HepG2 (cell line): ENCODE data around the gene SEC31A. TPM values are rescaled to one million over a fixed set of nuclear protein-coding genes. Genes with fewer than 3 reads are reported as not detected.
A peak's percentile ranks its signal among the peaks of the same experiment; 100 is the strongest.

ENCODE experiments used
- ATF1 ChIP-seq: IDR thresholded peaks from 2 replicates; pipeline ENCODE4 v1.6.1; 2016; ENCODE audit warnings: mild to moderate bottlenecking, control low read depth
- ATF3 ChIP-seq: sonication (generic); formaldehyde crosslinking; IDR thresholded peaks from 2 replicates; pipeline ENCODE4 v1.4.0; 2020; ENCODE audit warnings: missing genetic modification reagents
- ATF7 ChIP-seq, 2 experiments: fragments of 450-650 bp in 1 of 2; sonication (generic) in 1 of 2; formaldehyde crosslinking in 1 of 2; IDR thresholded peaks; 2 replicates each; pipeline versions ENCODE4 v1.4.0 to v1.6.1; 2016 to 2020; ENCODE audit warnings: antibody characterized with exemption in 1 of 2, mild to moderate bottlenecking in 1 of 2, missing genetic modification reagents in 1 of 2
- BATF2 ChIP-seq: sonication (generic); formaldehyde crosslinking; IDR thresholded peaks from 2 replicates; pipeline ENCODE4 v1.8.0; 2022; ENCODE audit warnings: mild to moderate bottlenecking, missing genetic modification reagents, moderate library complexity
- GLI4 ChIP-seq: sonication (generic); formaldehyde crosslinking; IDR thresholded peaks from 2 replicates; pipeline ENCODE4 v1.5.1; 2020; ENCODE audit warnings: missing genetic modification reagents, mild to moderate bottlenecking, moderate library complexity, borderline replicate concordance
- GLMP ChIP-seq: sonication (generic); formaldehyde crosslinking; IDR thresholded peaks from 2 replicates; pipeline ENCODE4 v1.9.0; 2021; ENCODE audit warnings: missing genetic modification reagents, mild to moderate bottlenecking, borderline replicate concordance
- IKZF5 ChIP-seq: IDR thresholded peaks from 2 replicates; pipeline ENCODE4 v1.6.1; 2018; ENCODE audit warnings: missing genetic modification reagents, mild to moderate bottlenecking, missing compliant biosample characterization
- MAFF ChIP-seq: IDR thresholded peaks from 2 replicates; pipeline ENCODE4 v1.6.1; 2011; ENCODE audit warnings: low read depth, low read length, improper control_type of control experiment
- MAFK ChIP-seq, 2 experiments: IDR thresholded peaks in 1 of 2; conservative IDR thresholded peaks in 1 of 2; 2 replicates each; pipeline ENCODE4 v1.6.1; 2011; ENCODE audit warnings: improper control_type of control experiment in 2 of 2, low read length in 2 of 2
- MED1 ChIP-seq: sonication (generic); formaldehyde crosslinking; IDR thresholded peaks from 2 replicates; pipeline ENCODE4 v1.4.0; 2020; ENCODE audit warnings: missing genetic modification reagents
- NFE2L1 ChIP-seq: sonication (generic); formaldehyde crosslinking; IDR thresholded peaks from 2 replicates; pipeline ENCODE4 v1.4.0; 2020; ENCODE audit warnings: missing genetic modification reagents, mild to moderate bottlenecking, borderline replicate concordance
- NFYC ChIP-seq: IDR thresholded peaks from 2 replicates; pipeline ENCODE4 v1.6.1; 2016; ENCODE audit warnings: missing genetic modification reagents, missing compliant biosample characterization
- POGZ ChIP-seq: sonication (generic); formaldehyde crosslinking; IDR thresholded peaks from 2 replicates; pipeline ENCODE4 v1.4.0; 2020; ENCODE audit warnings: mild to moderate bottlenecking, missing genetic modification reagents
- RNF2 ChIP-seq: fragments of 450-650 bp; conservative IDR thresholded peaks from 2 replicates; pipeline ENCODE4 v1.6.1; 2016; ENCODE audit warnings: low read depth
- RXRB ChIP-seq: IDR thresholded peaks from 2 replicates; pipeline ENCODE4 v1.6.1; 2016; ENCODE audit warnings: borderline replicate concordance, missing genetic modification reagents, missing compliant biosample characterization
- SAP130 ChIP-seq: IDR thresholded peaks from 2 replicates; pipeline ENCODE4 v1.6.1; 2016; ENCODE audit warnings: low read depth
- ZBTB44 ChIP-seq: sonication (generic); formaldehyde crosslinking; IDR thresholded peaks from 2 replicates; pipeline ENCODE4 v1.4.0; 2020; ENCODE audit warnings: missing genetic modification reagents
- ZBTB7B ChIP-seq: sonication (generic); formaldehyde crosslinking; IDR thresholded peaks from 2 replicates; pipeline ENCODE4 v1.4.0; 2020; ENCODE audit warnings: missing genetic modification reagents
- ZNF230 ChIP-seq: sonication (generic); formaldehyde crosslinking; IDR thresholded peaks from 2 replicates; pipeline ENCODE4 v1.4.0; 2020; ENCODE audit warnings: mild to moderate bottlenecking, missing genetic modification reagents
- ZNF530 ChIP-seq: sonication (generic); formaldehyde crosslinking; IDR thresholded peaks from 2 replicates; pipeline ENCODE4 v1.5.0; 2020; ENCODE audit warnings: low read depth, mild to moderate bottlenecking, missing genetic modification reagents
- ZNF570 ChIP-seq: sonication (generic); formaldehyde crosslinking; IDR thresholded peaks from 2 replicates; pipeline ENCODE4 v1.4.0; 2020; ENCODE audit warnings: mild to moderate bottlenecking, missing genetic modification reagents, borderline replicate concordance
- ZNF747 ChIP-seq: sonication (generic); formaldehyde crosslinking; IDR thresholded peaks from 2 replicates; pipeline ENCODE4 v1.8.1; 2023; ENCODE audit warnings: missing genetic modification reagents, mild to moderate bottlenecking, borderline replicate concordance
- ZNF781 ChIP-seq: sonication (generic); formaldehyde crosslinking; IDR thresholded peaks from 2 replicates; pipeline ENCODE4 v1.5.1; 2020; ENCODE audit warnings: borderline replicate concordance, mild to moderate bottlenecking, missing genetic modification reagents; ENCODE audit errors: not compliant biosample characterization
- polyA plus RNA-seq, 8 experiments: library from polyadenylated mRNA; depleted of rRNA in 3 of 8; stranded (reverse) in 7 of 8; unstranded in 1 of 8; fragments of >200 nt; fragmentation: Illumina TruSeq in 4 of 8; extraction: Trizol in 4 of 8; gene quantifications; 2 replicates each; pipeline versions ENCODE4 v1.2.1 to v1.2.3, GENCODE V29; 2011 to 2016; ENCODE audit warnings: low read depth in 4 of 8, missing spikeins in 1 of 8, mixed read lengths in 1 of 8; ENCODE audit not compliant: insufficient read depth in 1 of 8
- total RNA-seq, 5 experiments: library from RNA; depleted of rRNA; stranded (reverse); fragments of >200 nt; fragmentation: Illumina TruSeq; extraction: Trizol; gene quantifications; 2 replicates each; pipeline ENCODE4 v1.2.3, GENCODE V29; 2016; ENCODE audit warnings: low read depth in 1 of 5

Gene SEC31A
- total and polyA plus RNA-seq, 2 of the 13 experiments (the other 11 are each of a cell fraction or from before 2014, with no cell fraction given), result 231 to 435 TPM

GRCh38 chr4:82890901-82891706 is at the start of gene SEC31A (continued):
- TF ChIP-seq GLMP (CRISPR knock-in tag) (no peak), POGZ (CRISPR knock-in tag) (peak; percentile 96), RNF2 (no peak), ZBTB7B (CRISPR knock-in tag) (peak; percentile 63; the same call in 1 of the 2 replicates), GLI4 (CRISPR knock-in tag) (peak; percentile 94; the same call in 1 of the 2 replicates), ATF1 (CRISPR knock-in tag) (peak; percentile 81), RXRB (CRISPR knock-in tag) (peak; percentile 78), ZNF747 (CRISPR knock-in tag) (peak; percentile 95), ZBTB44 (no peak), NFE2L1 (CRISPR knock-in tag) (0 out of 2 replicates have a peak, but pooled peaks have one; percentile 24), ZNF230 (CRISPR knock-in tag) (peak; percentile 92; the same call in 1 of the 2 replicates), MAFK (conservative IDR thresholded peaks at IDR 0.05 in 1 of 2, IDR thresholded peaks at IDR 0.05 in 1 of 2; ENCODE audit: low read length in 2 of 2) (no peak), ZNF570 (CRISPR knock-in tag) (no peak), ATF7 (IDR thresholded peaks at IDR 0.05) (0 out of 2 replicates have a peak, but pooled peaks have one; percentile 8), ATF7 (CRISPR knock-in tag; IDR thresholded peaks at IDR 0.05) (no peak), MAFF (no peak), NFYC (CRISPR knock-in tag) (peak; percentile 75), MED1 (peak; percentile 82), SAP130 (peak; percentile 99), ZNF781 (peak; percentile 63), BATF2 (CRISPR knock-in tag) (no peak), ATF3 (CRISPR knock-in tag) (no peak; the same call in 1 of the 2 replicates), IKZF5 (CRISPR knock-in tag) (peak; percentile 95), ZNF530 (CRISPR knock-in tag) (no peak)
